Pancreas (tissue), 10 donors: Measurements from ENCODE around the gene RIMBP2. TPM values are rescaled to one million over a fixed set of nuclear protein-coding genes. Genes with fewer than 3 reads are reported as not detected.

Experiments
- ATAC-seq, 4 donors: fragments of 200-7000 bp; cut with Tn5 transposase; one replicate each; pipeline versions ENCODE4 v1.8.0 to v1.9.1; 2020; ENCODE audit warnings: mild to moderate bottlenecking in 4 of 4, moderate library complexity in 4 of 4
- DNase-seq, 6 donors: peaks; one replicate each; pipeline ENCODE4 v3.0.0-alpha.2; 2020
- FAIRE-seq: peaks from 2 replicates; lab custom pipeline; 2012; peaks lifted over from hg19 to GRCh38; lab: Jason Lieb, UNC
- H3K27ac ChIP-seq, 4 donors: fragments of 200-600 bp; sonication (generic); 1 replicate in 3 of 4; 2 replicates in 1 of 4; pipeline versions ENCODE4 v1.5.0 to v1.8.0; 2020
- H3K27me3 ChIP-seq, 4 donors: fragments of 200-600 bp; one replicate each; pipeline ENCODE4 v1.8.0; 2021
- H3K36me3 ChIP-seq, 3 donors: fragments of 200-600 bp; sonication (generic) in 1 of 3; one replicate each; pipeline versions ENCODE4 v1.5.0 to v1.8.0; 2020 to 2021
- H3K4me1 ChIP-seq, 3 donors: fragments of 200-600 bp; one replicate each; pipeline ENCODE4 v1.8.0; 2021
- H3K4me3 ChIP-seq, 4 donors: fragments of 200-600 bp; sonication (generic) in 2 of 4; one replicate each; pipeline versions ENCODE4 v1.5.0 to v1.8.0; 2020 to 2021
- H3K9me3 ChIP-seq, 4 donors: fragments of 200-600 bp; one replicate each; pipeline ENCODE4 v1.8.0; 2021
- WGBS, 2 donors: extraction: QIAGEN DNeasy Blood & Tissue Kit; methylation state at CpG; one replicate each; pipeline ENCODE4 v1.1.7; 2013; 5-methylcytosine and 5-hydroxymethylcytosine counted together
- intact Hi-C, 3 donors: fragments of 100-400 bp; cut with DNase I; formaldehyde crosslinking; loops; one replicate each; pipeline versions ENCODE4 v1.11.1 to v1.14.2; 2022
- polyA plus RNA-seq, 2 donors: library from polyadenylated mRNA; stranded (reverse); fragments of 200-250 nt; gene quantifications; one replicate each; pipeline ENCODE4 v1.2.3, GENCODE V29; 2013
- total RNA-seq, 6 donors: library from RNA; stranded (reverse); fragmentation: NEBNext Ultra II Directional in 4 of 6; extraction: Animal tissue kit (Norgen Biotek cat#: 25700) in 4 of 6; gene quantifications; one replicate each; pipeline versions ENCODE4 v1.2.1 to v1.2.4, GENCODE V29; 2021 to 2023
- TF ChIP-seq, protein P1 (sequence below), 4 donors: fragments of 200-600 bp; sonication (generic) in 3 of 4; IDR thresholded peaks; one replicate each; pipeline versions ENCODE4 v1.5.0 to v1.8.0; 2021; ENCODE audit warnings: antibody characterized with exemption in 4 of 4
- donor health status: healthy with polysubstance abuse.
- donor health status: DM: no; HTN: no; CAD: no; lungs with moderate emphysema.
- donor health status: DM: no; HTN: no; CAD: no.
- donor health status: control.
- donor health status: control.
- donor health status: Bipolar disorder and iron deficiency.
- donor health status: DM: yes; HTN: yes; CAD: no.
- donor health status: DM: no; HTN: no; CAD: no.
- donor health status: DM: no; HTN: no; CAD: no.
- donor health status: DM: yes; HTN: yes; CAD: no.

Gene RIMBP2
- total and polyA plus RNA-seq, 8 donors: 1.6 to 14.9 (median 3.9) TPM

- no peak for ATAC-seq
- no peak for DNase-seq
- Histone ChIP-seq H3K27me3 (no peaks in the 10 kb centered on the region), H3K9me3 (no peaks in the 10 kb centered on the region), H3K36me3 (no peaks in the 10 kb centered on the region), H3K4me1 (no peaks in the 10 kb centered on the region), H3K4me3 (no peak overlapping the region), H3K27ac (no peak overlapping the region)
- TF ChIP-seq, protein P1, sequence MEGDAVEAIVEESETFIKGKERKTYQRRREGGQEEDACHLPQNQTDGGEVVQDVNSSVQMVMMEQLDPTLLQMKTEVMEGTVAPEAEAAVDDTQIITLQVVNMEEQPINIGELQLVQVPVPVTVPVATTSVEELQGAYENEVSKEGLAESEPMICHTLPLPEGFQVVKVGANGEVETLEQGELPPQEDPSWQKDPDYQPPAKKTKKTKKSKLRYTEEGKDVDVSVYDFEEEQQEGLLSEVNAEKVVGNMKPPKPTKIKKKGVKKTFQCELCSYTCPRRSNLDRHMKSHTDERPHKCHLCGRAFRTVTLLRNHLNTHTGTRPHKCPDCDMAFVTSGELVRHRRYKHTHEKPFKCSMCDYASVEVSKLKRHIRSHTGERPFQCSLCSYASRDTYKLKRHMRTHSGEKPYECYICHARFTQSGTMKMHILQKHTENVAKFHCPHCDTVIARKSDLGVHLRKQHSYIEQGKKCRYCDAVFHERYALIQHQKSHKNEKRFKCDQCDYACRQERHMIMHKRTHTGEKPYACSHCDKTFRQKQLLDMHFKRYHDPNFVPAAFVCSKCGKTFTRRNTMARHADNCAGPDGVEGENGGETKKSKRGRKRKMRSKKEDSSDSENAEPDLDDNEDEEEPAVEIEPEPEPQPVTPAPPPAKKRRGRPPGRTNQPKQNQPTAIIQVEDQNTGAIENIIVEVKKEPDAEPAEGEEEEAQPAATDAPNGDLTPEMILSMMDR (IDR thresholded peaks at IDR 0.05): no peak
- 70 to 83% methylated on average over 1 of the region's 1 CpG for WGBS, 2 donors
- intact Hi-C loops: no loop called here
- FAIRE-seq: no peak
Observed at GRCh38 chr12:130565189-130565588, 150.9 kb downstream of the RIMBP2 start.

GRCh38 chr12:130563323-130563722 lies 152.8 kb downstream of the RIMBP2 start:
- Histone ChIP-seq H3K36me3 (no peaks in the 10 kb centered on the region), H3K27me3 (no peaks in the 10 kb centered on the region), H3K4me3 (no peak overlapping the region), H3K4me1 (no peaks in the 10 kb centered on the region), H3K27ac (no peak overlapping the region), H3K9me3 (no peaks in the 10 kb centered on the region)
- DNase-seq (no peak), FAIRE-seq (no peak), ATAC-seq (no peak)
- 28 to 58% methylated on average over 2 of the region's 2 CpGs for WGBS, 2 donors
- TF ChIP-seq, protein P1 (IDR thresholded peaks at IDR 0.05): no peak
- intact Hi-C loops: no loop called here

DNA sequence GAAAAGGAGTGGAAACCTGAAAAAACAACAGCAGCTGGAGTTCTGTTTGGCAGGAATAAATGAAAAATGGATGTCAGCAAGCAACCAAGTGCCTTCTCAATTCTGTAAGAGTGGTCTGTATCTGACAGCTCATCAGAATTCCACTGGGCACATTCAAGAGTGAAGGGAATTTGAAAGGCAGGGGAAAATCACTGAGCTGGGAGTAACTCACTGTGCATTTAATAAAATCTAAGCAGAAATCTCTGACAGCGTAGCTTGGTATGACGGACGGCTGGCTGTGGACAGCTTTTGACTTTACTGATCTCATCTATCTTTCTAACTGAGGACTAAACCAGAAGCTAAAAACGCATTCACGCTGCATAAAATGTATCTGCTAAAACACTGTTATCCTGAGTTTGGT lies 153.4 kb downstream of the RIMBP2 start:
- ATAC-seq (no peak), DNase-seq (no peak), FAIRE-seq (no peak)
- H3K4me1 ChIP-seq: no peaks in the 10 kb centered on the region
- H3K27me3 ChIP-seq: no peaks in the 10 kb centered on the region
- H3K27ac ChIP-seq: no peak overlapping the region
- TF ChIP-seq, protein P1 (IDR thresholded peaks at IDR 0.05): no peak
- WGBS, 2 donors: 52 to 66% methylated on average over 5 of the region's 5 CpGs
- no peaks in the 10 kb centered on the region for H3K9me3 ChIP-seq
- H3K4me3 ChIP-seq: no peak overlapping the region
- intact Hi-C loops: no loop called here
- no peaks in the 10 kb centered on the region for H3K36me3 ChIP-seq

DNA sequence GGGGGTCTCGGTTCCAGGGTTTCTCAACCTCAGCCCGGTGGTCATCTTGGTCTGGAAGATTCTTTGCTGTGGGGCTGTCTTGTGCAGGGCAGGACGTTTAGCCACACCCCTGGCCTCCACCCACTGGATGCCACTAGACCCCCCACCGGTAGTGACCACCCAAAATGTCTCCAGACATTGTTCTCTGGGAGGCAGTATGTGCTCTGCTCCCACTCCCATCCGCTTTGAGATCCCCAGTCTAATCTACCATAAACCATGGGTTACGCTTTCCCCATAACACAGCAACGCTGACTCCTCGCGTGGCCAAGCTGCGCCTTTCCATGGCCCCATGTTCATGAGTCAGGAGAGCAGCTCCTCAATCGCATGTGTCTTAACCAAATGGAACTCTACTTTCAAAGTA lies 155.8 kb downstream of the RIMBP2 start:
- ATAC-seq: no peak
- no peak for DNase-seq
- no peak for FAIRE-seq
- TF ChIP-seq, protein P1 (IDR thresholded peaks at IDR 0.05): no peak
- Histone ChIP-seq H3K4me3 (no peak overlapping the region), H3K9me3 (no peaks in the 10 kb centered on the region), H3K27me3 (no peaks in the 10 kb centered on the region), H3K27ac (no peak overlapping the region), H3K4me1 (no peaks in the 10 kb centered on the region), H3K36me3 (no peaks in the 10 kb centered on the region)
- 67 to 81% methylated on average over 11 of the region's 11 CpGs for WGBS, 2 donors
- intact Hi-C loops: no loop called here

GRCh38 chr12:130559806-130560205 lies 156.3 kb downstream of the RIMBP2 start:
- TF ChIP-seq, protein P1 (IDR thresholded peaks at IDR 0.05): no peak
- FAIRE-seq (no peak), ATAC-seq (no peak), DNase-seq (no peak)
- Histone ChIP-seq H3K27ac (no peak overlapping the region), H3K27me3 (no peaks in the 10 kb centered on the region), H3K9me3 (no peaks in the 10 kb centered on the region), H3K4me3 (no peak overlapping the region), H3K4me1 (no peaks in the 10 kb centered on the region), H3K36me3 (no peaks in the 10 kb centered on the region)
- WGBS, 2 donors: 44% methylated on average over 7 of the region's 7 CpGs
- intact Hi-C loops: no loop called here
